Bronchial epithelial cell (primary cell): ENCODE results near the gene TRIM62. TPM values are rescaled to one million over a fixed set of nuclear protein-coding genes. Genes with fewer than 3 reads are reported as not detected.

Experiments used
- DNase-seq: peaks from one replicate; pipeline ENCODE4 v3.0.0-alpha.2; 2010; ENCODE audit warnings: low read depth
- FAIRE-seq: peaks from 2 replicates; lab custom pipeline; 2011; peaks lifted over from hg19 to GRCh38; lab: Jason Lieb, UNC
- H3K27me3 ChIP-seq: 2 replicates; pipeline ENCODE4 v1.5.1; 2011; ENCODE audit warnings: low read length; ENCODE audit not compliant: control insufficient read depth, insufficient read depth
- H3K36me3 ChIP-seq: 2 replicates; pipeline ENCODE4 v1.5.1; 2011; ENCODE audit warnings: low read length; ENCODE audit not compliant: control insufficient read depth, insufficient read depth
- H3K4me3 ChIP-seq: 2 replicates; pipeline ENCODE4 v1.5.1; 2011; ENCODE audit warnings: mild to moderate bottlenecking, low read depth, low read length, control low read depth
- total RNA-seq: library from RNA; depleted of rRNA; stranded (reverse); fragments of >200 nt; gene quantifications from 2 replicates; pipeline ENCODE4 v1.2.1, GENCODE V29; 2014
- TF ChIP-seq, protein P1 (sequence below): IDR thresholded peaks from 2 replicates; pipeline ENCODE4 v1.5.1; 2011; ENCODE audit warnings: mild to moderate bottlenecking, moderate library complexity, low read length, control low read depth, inconsistent platforms; ENCODE audit not compliant: insufficient read depth, severe bottlenecking

Gene TRIM62
- total RNA-seq, 1 donor from 2014 or later, result 0.79 TPM

DNA sequence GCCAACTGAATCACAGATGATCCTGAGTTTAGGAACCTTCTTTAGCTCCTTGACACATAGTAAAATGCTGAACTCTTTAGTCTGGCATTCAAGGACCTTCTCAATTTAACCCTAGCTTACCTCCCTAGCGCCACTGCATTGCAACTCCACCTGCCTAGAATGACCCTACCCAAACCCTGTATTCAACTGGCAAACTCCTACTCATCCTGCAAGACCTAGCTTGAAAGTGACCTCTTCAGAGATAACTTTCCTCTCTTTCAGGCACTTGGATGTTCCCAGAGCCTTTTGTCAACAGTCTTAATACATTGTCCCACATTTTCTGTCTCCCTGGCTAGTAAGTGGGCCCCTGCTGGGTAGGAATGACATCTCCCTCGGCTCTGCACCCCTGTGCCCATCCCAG, 19.7 kb downstream of the TRIM62 start:
- DNase-seq (no peak), FAIRE-seq (no peak)
- TF ChIP-seq, protein P1, sequence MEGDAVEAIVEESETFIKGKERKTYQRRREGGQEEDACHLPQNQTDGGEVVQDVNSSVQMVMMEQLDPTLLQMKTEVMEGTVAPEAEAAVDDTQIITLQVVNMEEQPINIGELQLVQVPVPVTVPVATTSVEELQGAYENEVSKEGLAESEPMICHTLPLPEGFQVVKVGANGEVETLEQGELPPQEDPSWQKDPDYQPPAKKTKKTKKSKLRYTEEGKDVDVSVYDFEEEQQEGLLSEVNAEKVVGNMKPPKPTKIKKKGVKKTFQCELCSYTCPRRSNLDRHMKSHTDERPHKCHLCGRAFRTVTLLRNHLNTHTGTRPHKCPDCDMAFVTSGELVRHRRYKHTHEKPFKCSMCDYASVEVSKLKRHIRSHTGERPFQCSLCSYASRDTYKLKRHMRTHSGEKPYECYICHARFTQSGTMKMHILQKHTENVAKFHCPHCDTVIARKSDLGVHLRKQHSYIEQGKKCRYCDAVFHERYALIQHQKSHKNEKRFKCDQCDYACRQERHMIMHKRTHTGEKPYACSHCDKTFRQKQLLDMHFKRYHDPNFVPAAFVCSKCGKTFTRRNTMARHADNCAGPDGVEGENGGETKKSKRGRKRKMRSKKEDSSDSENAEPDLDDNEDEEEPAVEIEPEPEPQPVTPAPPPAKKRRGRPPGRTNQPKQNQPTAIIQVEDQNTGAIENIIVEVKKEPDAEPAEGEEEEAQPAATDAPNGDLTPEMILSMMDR, result no peak
- Histone ChIP-seq H3K27me3 (no peaks in the 10 kb centered on the region), H3K36me3 (peaks cover 1% of the 10 kb centered on the region), H3K4me3 (no peak overlapping the region)

DNA sequence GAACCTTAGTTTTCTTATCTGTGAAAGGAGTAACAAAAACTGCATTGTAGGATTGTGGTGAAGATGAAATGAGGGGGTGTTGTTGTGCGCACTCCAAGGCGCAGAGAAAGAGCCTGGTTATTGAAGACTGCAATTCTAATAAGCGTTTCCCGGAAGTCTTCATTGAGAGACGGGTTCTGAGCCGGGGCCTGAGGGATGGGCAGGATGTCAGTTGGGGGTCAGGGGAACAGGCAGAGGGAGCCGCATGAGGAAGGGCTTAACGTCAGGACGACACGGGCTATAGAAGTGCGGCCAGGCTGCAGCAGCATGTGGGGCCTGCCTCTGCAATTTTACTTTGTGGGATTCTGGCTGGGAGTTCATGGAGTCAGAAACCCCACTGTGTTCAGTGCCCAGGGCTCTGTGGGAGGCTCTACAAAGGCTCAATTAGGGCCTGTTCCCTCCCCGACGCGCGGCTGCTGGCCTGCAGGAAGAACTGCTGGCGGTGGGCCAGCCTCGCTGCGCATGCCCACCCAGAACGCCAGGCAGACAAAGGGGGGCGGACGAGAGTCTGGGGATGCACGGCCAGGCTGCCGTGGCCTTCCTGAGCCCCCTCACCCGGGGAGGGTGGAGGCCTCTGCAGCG, 20.7 kb downstream of the TRIM62 start:
- TF ChIP-seq, protein P1, result no peak
- Histone ChIP-seq H3K27me3 (no peaks in the 10 kb centered on the region), H3K36me3 (peaks cover 1% of the 10 kb centered on the region), H3K4me3 (no peak overlapping the region)
- FAIRE-seq (no peak), DNase-seq (no peak)

DNA sequence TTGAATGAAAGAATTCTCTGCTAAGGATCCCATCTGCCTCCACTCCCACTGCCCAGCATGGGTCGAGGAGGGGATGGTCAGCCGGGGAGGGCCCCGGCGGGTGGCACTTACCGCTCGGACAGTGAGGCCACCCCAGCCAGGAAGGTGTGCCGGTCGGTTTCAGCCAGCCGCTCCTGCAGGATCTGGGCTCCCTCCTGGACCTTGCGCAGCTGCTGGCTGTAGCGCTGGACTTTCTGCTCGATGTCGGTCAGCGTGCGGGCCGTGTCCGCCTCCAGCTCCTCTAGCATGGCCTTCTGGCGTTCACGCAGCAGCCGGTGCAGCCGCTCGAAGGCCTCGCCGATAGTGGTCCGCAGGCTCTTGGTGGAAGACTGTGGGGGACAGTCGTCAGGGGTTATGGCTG, 22.3 kb downstream of the TRIM62 start:
- Histone ChIP-seq H3K4me3 (no peak overlapping the region), H3K36me3 (no peaks in the 10 kb centered on the region), H3K27me3 (no peaks in the 10 kb centered on the region)
- FAIRE-seq (no peak), DNase-seq (no peak)
- TF ChIP-seq, protein P1, result no peak

DNA sequence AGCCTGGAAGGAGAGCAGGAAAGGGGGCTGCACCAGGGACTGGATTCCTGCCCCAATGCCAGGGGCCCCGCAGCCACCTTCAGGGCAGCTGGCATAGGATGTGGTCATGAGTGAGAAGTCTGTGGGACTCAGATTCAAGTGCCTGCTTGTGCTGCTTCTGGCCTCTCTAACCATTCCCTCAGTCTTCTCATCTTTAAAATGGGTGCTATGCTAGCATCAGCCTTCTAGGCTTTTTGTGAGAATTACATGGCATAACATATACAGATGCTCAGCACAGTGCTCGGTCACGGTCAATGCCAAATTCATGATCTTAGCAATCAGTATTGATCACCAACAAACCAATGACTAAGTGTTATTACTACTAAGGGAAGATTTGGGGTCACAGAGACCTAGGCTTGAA, 23.5 kb downstream of the TRIM62 start:
- H3K27me3 ChIP-seq, result no peaks in the 10 kb centered on the region
- no peak for DNase-seq
- H3K36me3 ChIP-seq, result no peaks in the 10 kb centered on the region
- TF ChIP-seq, protein P1, result no peak
- no peak overlapping the region for H3K4me3 ChIP-seq
- no peak for FAIRE-seq

DNA sequence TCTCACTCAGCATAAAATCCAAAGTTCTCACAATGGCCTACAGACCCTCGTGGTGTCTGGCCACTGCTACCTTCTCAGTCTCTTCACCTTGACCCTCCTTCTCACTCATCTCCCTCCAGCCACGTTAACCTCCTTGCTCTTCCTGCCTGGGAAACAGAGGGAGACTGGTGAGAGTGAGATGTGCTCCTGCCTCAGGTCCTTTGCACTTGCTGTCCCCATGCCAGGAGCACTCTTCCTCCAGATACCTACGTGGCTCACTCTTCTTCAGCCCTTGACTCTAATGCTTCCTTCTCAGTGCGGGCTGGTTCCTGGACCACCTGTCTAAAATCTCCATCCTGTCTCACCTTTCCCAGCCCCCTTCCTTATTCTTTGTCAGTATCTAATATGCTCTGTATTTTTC, 24.7 kb downstream of the TRIM62 start:
- Histone ChIP-seq H3K27me3 (no peaks in the 10 kb centered on the region), H3K36me3 (no peaks in the 10 kb centered on the region), H3K4me3 (no peak overlapping the region)
- FAIRE-seq, result peak; percentile 64
- DNase-seq, result no peak
- TF ChIP-seq, protein P1, result no peak
